Panc1 (cell line): ENCODE measurements around the gene SLC25A41.

Experiments used
- POLR2AphosphoS5 ChIP-seq: IDR thresholded peaks from 2 replicates; pipeline ENCODE4 v1.6.1; 2012; ENCODE audit warnings: mild to moderate bottlenecking, low read depth, low read length, moderate library complexity
- TF ChIP-seq, protein P1 (sequence below): fragments of 450-650 bp; IDR thresholded peaks from 2 replicates; pipeline ENCODE4 v1.5.1; 2017; ENCODE audit warnings: mild to moderate bottlenecking

DNA sequence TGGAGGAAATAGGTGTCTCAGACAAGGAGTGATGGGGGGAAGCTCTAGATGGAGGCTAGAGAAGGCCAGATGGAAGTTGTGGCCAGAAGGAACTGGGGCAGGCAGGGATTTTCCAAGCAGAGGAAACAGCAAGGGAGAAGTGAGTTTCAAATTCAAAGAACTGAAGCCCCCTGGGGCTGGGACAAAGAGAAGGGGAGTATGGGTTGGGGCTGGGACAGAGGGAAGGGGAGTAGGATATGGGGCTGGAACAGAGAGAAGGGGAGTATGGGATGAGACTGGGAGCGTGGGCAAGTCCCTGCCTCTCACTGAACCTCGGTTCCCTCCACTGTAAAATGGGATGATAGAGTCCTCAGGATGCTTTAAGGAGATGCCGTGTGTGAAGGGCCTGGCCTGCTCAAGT is 38.7 kb downstream of the SLC25A41 start:
- TF ChIP-seq, protein P1, sequence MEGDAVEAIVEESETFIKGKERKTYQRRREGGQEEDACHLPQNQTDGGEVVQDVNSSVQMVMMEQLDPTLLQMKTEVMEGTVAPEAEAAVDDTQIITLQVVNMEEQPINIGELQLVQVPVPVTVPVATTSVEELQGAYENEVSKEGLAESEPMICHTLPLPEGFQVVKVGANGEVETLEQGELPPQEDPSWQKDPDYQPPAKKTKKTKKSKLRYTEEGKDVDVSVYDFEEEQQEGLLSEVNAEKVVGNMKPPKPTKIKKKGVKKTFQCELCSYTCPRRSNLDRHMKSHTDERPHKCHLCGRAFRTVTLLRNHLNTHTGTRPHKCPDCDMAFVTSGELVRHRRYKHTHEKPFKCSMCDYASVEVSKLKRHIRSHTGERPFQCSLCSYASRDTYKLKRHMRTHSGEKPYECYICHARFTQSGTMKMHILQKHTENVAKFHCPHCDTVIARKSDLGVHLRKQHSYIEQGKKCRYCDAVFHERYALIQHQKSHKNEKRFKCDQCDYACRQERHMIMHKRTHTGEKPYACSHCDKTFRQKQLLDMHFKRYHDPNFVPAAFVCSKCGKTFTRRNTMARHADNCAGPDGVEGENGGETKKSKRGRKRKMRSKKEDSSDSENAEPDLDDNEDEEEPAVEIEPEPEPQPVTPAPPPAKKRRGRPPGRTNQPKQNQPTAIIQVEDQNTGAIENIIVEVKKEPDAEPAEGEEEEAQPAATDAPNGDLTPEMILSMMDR = no peak
- TF ChIP-seq POLR2AphosphoS5 = no peak
